ENCODE data around the gene MYPN.

MYPN gene

GRCh38 chr10:68112837-68113236 is 3.5 kb downstream of the MYPN start (continued):
- no peak for TF ChIP-seq ZNF626 (tag by site-specific recombination; IDR thresholded peaks at IDR 0.05)
- TF ChIP-seq ZNF37A (tag by site-specific recombination; IDR thresholded peaks at IDR 0.05), result no peak
- TF ChIP-seq ZNF623 (tag by site-specific recombination; IDR thresholded peaks at IDR 0.05), result no peak
- no peak for TF ChIP-seq ZNF677 (tag by site-specific recombination; IDR thresholded peaks at IDR 0.05)
- TF ChIP-seq ZSCAN23 (tag by site-specific recombination; IDR thresholded peaks at IDR 0.05), result no peak
- no peak for TF ChIP-seq ZNF785 (tag by site-specific recombination; IDR thresholded peaks at IDR 0.05)
- no peak for TF ChIP-seq SCRT2 (tag by site-specific recombination; IDR thresholded peaks at IDR 0.05)

- H3K27ac ChIP-seq (ENCODE audit: extremely low read depth, low read depth, low read length), result no peak overlapping the region
- H3K36me3 ChIP-seq (ENCODE audit: control insufficient read depth in 2 of 2, insufficient read depth in 1 of 2, low read length in 2 of 2), result no peaks in the 10 kb centered on the region
- POLR2A ChIA-PET, result interaction anchor here (1.1 kb wide), 1 partner anchor 214 kb away, joined by 3 read pairs; the partner anchor contains the start of gene PBLD
- H3K4me3 ChIP-seq (ENCODE audit: low read depth, low read length), result no peak overlapping the region
- CTCF ChIA-PET, result interaction anchor here (1.2 to 1.6 kb wide), 2 partner anchors 9 to 36 kb away, joined by 4 to 6 read pairs; partner anchors contain the start of gene MYPN
- no peaks in the 10 kb centered on the region for H3K9me3 ChIP-seq (ENCODE audit: control insufficient read depth, insufficient read depth, low read depth, low read length)
- no peaks in the 10 kb centered on the region for H3K4me1 ChIP-seq (ENCODE audit: control insufficient read depth, insufficient read depth, low read length)
- TF ChIP-seq ZNF26 (tag by site-specific recombination; IDR thresholded peaks at IDR 0.05) (no peak), ZNF174 (tag by site-specific recombination; IDR thresholded peaks at IDR 0.05) (no peak), ZNF366 (tag by site-specific recombination; conservative IDR thresholded peaks at IDR 0.05) (peak; percentile 89)
These were observed 9.4 kb downstream of the MYPN start for GRCh38 chr10:68118657-68119056.

GRCh38 chr10:68121020-68121743 is 11.9 kb downstream of the MYPN start:
- POLR2A ChIA-PET, result interaction anchor here (0.9 kb wide), 1 partner anchor 14 kb away, joined by 4 read pairs; no protein-coding TSS in a partner anchor
- no peaks in the 10 kb centered on the region for H3K9me3 ChIP-seq (ENCODE audit: control insufficient read depth, insufficient read depth, low read depth, low read length)
- H3K4me1 ChIP-seq (ENCODE audit: control insufficient read depth, insufficient read depth, low read length), result peaks cover 6% of the 10 kb centered on the region; the same call in 1 of the 2 replicates
- no peak overlapping the region for H3K4me3 ChIP-seq (ENCODE audit: low read depth, low read length)
- H3K36me3 ChIP-seq (ENCODE audit: control insufficient read depth in 2 of 2, insufficient read depth in 1 of 2, low read length in 2 of 2), result no peaks in the 10 kb centered on the region
- CTCF ChIA-PET, result interaction anchor here (0.7 to 0.8 kb wide), 2 partner anchors 15 to 239 kb away, joined by 3 to 5 read pairs; no protein-coding TSS in a partner anchor
- no peak for TF ChIP-seq ZNF561 (tag by site-specific recombination; IDR thresholded peaks at IDR 0.05; ENCODE audit: borderline replicate concordance)
- TF ChIP-seq ZNF704 (tag by site-specific recombination; IDR thresholded peaks at IDR 0.05), result no peak
- no peak for TF ChIP-seq ZSCAN30 (tag by site-specific recombination; IDR thresholded peaks at IDR 0.05)
- no peak for TF ChIP-seq ZNF184 (tag by site-specific recombination; IDR thresholded peaks at IDR 0.05)
- no peak for TF ChIP-seq ZBTB7A (tag by site-specific recombination; IDR thresholded peaks at IDR 0.05; ENCODE audit: low read depth)
- no peak overlapping the region for H3K27ac ChIP-seq (ENCODE audit: extremely low read depth, low read depth, low read length)

- Histone ChIP-seq H3K36me3 (ENCODE audit: control insufficient read depth in 2 of 2, insufficient read depth in 1 of 2, low read length in 2 of 2) (no peaks in the 10 kb centered on the region), H3K4me3 (ENCODE audit: low read depth, low read length) (no peak overlapping the region), H3K9me3 (ENCODE audit: control insufficient read depth, insufficient read depth, low read depth, low read length) (no peaks in the 10 kb centered on the region), H3K4me1 (ENCODE audit: control insufficient read depth, insufficient read depth, low read length) (peaks cover 6% of the 10 kb centered on the region; the same call in 1 of the 2 replicates), H3K27ac (ENCODE audit: extremely low read depth, low read depth, low read length) (no peak overlapping the region)
- TF ChIP-seq SETDB1 (IDR thresholded peaks at IDR 0.05; ENCODE audit: insufficient read length, low read length) (no peak), ZNF473 (tag by site-specific recombination; IDR thresholded peaks at IDR 0.05) (no peak), ZNF211 (tag by site-specific recombination; IDR thresholded peaks at IDR 0.05; ENCODE audit: low read depth) (no peak), ZSCAN23 (tag by site-specific recombination; IDR thresholded peaks at IDR 0.05) (no peak), ZNF513 (tag by site-specific recombination; IDR thresholded peaks at IDR 0.05) (no peak), ZNF292 (tag by site-specific recombination; IDR thresholded peaks at IDR 0.05; ENCODE audit: borderline replicate concordance, low read depth) (no peak), ZNF747 (tag by site-specific recombination; IDR thresholded peaks at IDR 0.05) (no peak), ZNF311 (tag by site-specific recombination; IDR thresholded peaks at IDR 0.05; ENCODE audit: borderline replicate concordance) (no peak), ZNF791 (tag by site-specific recombination; IDR thresholded peaks at IDR 0.05) (no peak), ZNF37A (tag by site-specific recombination; IDR thresholded peaks at IDR 0.05) (no peak), ZBTB6 (tag by site-specific recombination; IDR thresholded peaks at IDR 0.05) (no peak)
- ChIA-PET POLR2A (interaction anchor here (0.9 kb wide), 1 partner anchor 15 kb away, joined by 4 read pairs; no protein-coding TSS in a partner anchor), CTCF (no interaction called here)
These were observed 12.6 kb downstream of the MYPN start for GRCh38 chr10:68121852-68122251.
